H9 (cell line): ENCODE measurements around the gene RPRD1B. TPM values are rescaled to one million over a fixed set of nuclear protein-coding genes. Genes with fewer than 3 reads are reported as not detected.

ENCODE experiments used
- DNase-seq: peaks from one replicate; pipeline ENCODE4 v3.0.0-alpha.2; 2017
- H2AFZ ChIP-seq: one replicate; pipeline ENCODE4 v1.6.1; 2013; ENCODE audit warnings: mild to moderate bottlenecking, low read length, control low read depth, moderate library complexity
- H2AK5ac ChIP-seq: 2 replicates; pipeline ENCODE4 v1.6.1; 2013; ENCODE audit warnings: low read length, control low read depth, mixed read lengths; ENCODE audit not compliant: insufficient read length
- H2BK120ac ChIP-seq: one replicate; pipeline ENCODE4 v1.6.1; 2013; ENCODE audit warnings: low read depth, mild to moderate bottlenecking, low read length, control low read depth, inconsistent platforms; ENCODE audit not compliant: poor library complexity, severe bottlenecking
- H2BK12ac ChIP-seq: 2 replicates; pipeline ENCODE4 v1.6.1; 2013; ENCODE audit warnings: low read length, control low read depth, mixed read lengths, low read depth; ENCODE audit not compliant: insufficient read length
- H2BK15ac ChIP-seq: 2 replicates; pipeline ENCODE4 v1.6.1; 2013; ENCODE audit warnings: low read depth, low read length, control low read depth
- H2BK20ac ChIP-seq: one replicate; pipeline ENCODE4 v1.6.1; 2013; ENCODE audit warnings: low read depth, mild to moderate bottlenecking, low read length, control low read depth, inconsistent platforms; ENCODE audit not compliant: poor library complexity, severe bottlenecking
- H2BK5ac ChIP-seq: 2 replicates; pipeline ENCODE4 v1.6.1; 2013; ENCODE audit warnings: low read length, control low read depth, mixed read lengths; ENCODE audit not compliant: insufficient read length
- H3K14ac ChIP-seq: 2 replicates; pipeline ENCODE4 v1.6.1; 2013; ENCODE audit warnings: low read length, control low read depth; ENCODE audit not compliant: insufficient read depth
- H3K18ac ChIP-seq: 2 replicates; pipeline ENCODE4 v1.6.1; 2013; ENCODE audit warnings: low read depth, mild to moderate bottlenecking, mixed read lengths, low read length, control low read depth; ENCODE audit not compliant: insufficient read length
- H3K23ac ChIP-seq: 2 replicates; pipeline ENCODE4 v1.6.1; 2013; ENCODE audit warnings: low read length, control low read depth, mixed read lengths, low read depth; ENCODE audit not compliant: insufficient read length
- H3K23me2 ChIP-seq: 2 replicates; pipeline ENCODE4 v1.6.1; 2013; ENCODE audit warnings: low read depth, mild to moderate bottlenecking, mixed read lengths, low read length, control low read depth; ENCODE audit not compliant: insufficient read length, poor library complexity, severe bottlenecking
- H3K27ac ChIP-seq: 2 replicates; pipeline ENCODE4 v1.5.1; 2013; ENCODE audit warnings: low read length, control low read depth, mixed read lengths, low read depth; ENCODE audit not compliant: insufficient read length
- H3K27me3 ChIP-seq: 2 replicates; pipeline ENCODE4 v1.6.1; 2013; ENCODE audit warnings: low read length, control low read depth, inconsistent platforms; ENCODE audit not compliant: insufficient read depth
- H3K4ac ChIP-seq: 2 replicates; pipeline ENCODE4 v1.6.1; 2013; ENCODE audit warnings: low read depth, mild to moderate bottlenecking, control low read depth, inconsistent platforms, low read length, moderate library complexity
- H3K4me1 ChIP-seq: 2 replicates; pipeline ENCODE4 v1.6.1; 2013; ENCODE audit warnings: low read length, control low read depth, inconsistent platforms; ENCODE audit not compliant: insufficient read depth
- H3K4me2 ChIP-seq: 2 replicates; pipeline ENCODE4 v1.6.1; 2013; ENCODE audit warnings: low read length, control low read depth, mixed read lengths; ENCODE audit not compliant: insufficient read length, insufficient read depth
- H3K56ac ChIP-seq: 2 replicates; pipeline ENCODE4 v1.6.1; 2013; ENCODE audit warnings: low read depth, mild to moderate bottlenecking, mixed read lengths, low read length, control low read depth; ENCODE audit not compliant: insufficient read length
- H3K79me1 ChIP-seq: 2 replicates; pipeline ENCODE4 v1.6.1; 2013; ENCODE audit warnings: low read depth, mild to moderate bottlenecking, moderate library complexity, low read length, control low read depth, inconsistent platforms; ENCODE audit not compliant: insufficient read depth, poor library complexity, severe bottlenecking
- H3K79me2 ChIP-seq: 2 replicates; pipeline ENCODE4 v1.6.1; 2013; ENCODE audit warnings: low read length, control low read depth, inconsistent platforms; ENCODE audit not compliant: insufficient read depth
- H3K9ac ChIP-seq: 2 replicates; pipeline ENCODE4 v1.6.1; 2013; ENCODE audit warnings: low read length, control low read depth, mixed read lengths; ENCODE audit not compliant: insufficient read length; ENCODE audit errors: extremely low read depth
- H3K9me3 ChIP-seq: one replicate; pipeline ENCODE4 v1.6.1; 2013; ENCODE audit warnings: low read depth, low read length, inconsistent platforms; ENCODE audit not compliant: control insufficient read depth
- H3T11ph ChIP-seq: one replicate; pipeline ENCODE4 v1.6.1; 2013; ENCODE audit warnings: mild to moderate bottlenecking, low read length, control low read depth, inconsistent platforms
- H4K20me1 ChIP-seq: one replicate; pipeline ENCODE4 v1.6.1; 2013; ENCODE audit not compliant: control insufficient read depth, insufficient read length, insufficient read depth
- H4K5ac ChIP-seq: 2 replicates; pipeline ENCODE4 v1.6.1; 2013; ENCODE audit warnings: low read depth, mild to moderate bottlenecking, mixed read lengths, low read length, control low read depth; ENCODE audit not compliant: insufficient read length
- H4K8ac ChIP-seq: replicated peaks from 2 replicates; pipeline ENCODE4 v1.6.1; 2013; ENCODE audit warnings: low read length, control low read depth, mixed read lengths, low read depth; ENCODE audit not compliant: insufficient read length
- H4K91ac ChIP-seq: 2 replicates; pipeline ENCODE4 v1.6.1; 2013; ENCODE audit warnings: low read depth, mild to moderate bottlenecking, moderate library complexity, mixed read lengths, low read length, control low read depth; ENCODE audit not compliant: insufficient read length
- H3K27ac Mint-ChIP-seq, 3 experiments: 2 replicates in 2 of 3; 3 replicates in 1 of 3; pipeline ENCODE4 v1.8.0; 2020 to 2021; ENCODE audit warnings: mixed read lengths in 3 of 3, mild to moderate bottlenecking in 1 of 3, moderate library complexity in 1 of 3
- H3K27me3 Mint-ChIP-seq: 2 replicates; pipeline ENCODE4 v1.8.0; 2021; ENCODE audit warnings: low read depth, mild to moderate bottlenecking, moderate library complexity, mixed read lengths
- H3K36me3 Mint-ChIP-seq, 3 experiments: 2 replicates in 2 of 3; 3 replicates in 1 of 3; pipeline ENCODE4 v1.8.0; 2020 to 2021; ENCODE audit warnings: low read depth in 3 of 3, mixed read lengths in 3 of 3; ENCODE audit not compliant: insufficient read depth in 1 of 3
- H3K4me1 Mint-ChIP-seq, 2 experiments: 2 replicates each; pipeline ENCODE4 v1.8.0; 2020; ENCODE audit warnings: mixed read lengths in 2 of 2
- H3K4me3 Mint-ChIP-seq, 2 experiments: 2 replicates in 1 of 2; 3 replicates in 1 of 2; pipeline ENCODE4 v1.8.0; 2020 to 2021; ENCODE audit warnings: mild to moderate bottlenecking in 2 of 2, mixed read lengths in 2 of 2, moderate library complexity in 1 of 2
- H3K9me3 Mint-ChIP-seq, 2 experiments: 2 replicates in 1 of 2; 3 replicates in 1 of 2; pipeline ENCODE4 v1.8.0; 2020; ENCODE audit warnings: mild to moderate bottlenecking in 2 of 2, mixed read lengths in 2 of 2, moderate library complexity in 1 of 2
- WGBS: extraction: QIAGEN DNeasy Blood & Tissue Kit; methylation state at CpG from one replicate; pipeline ENCODE4 v1.1.7; 2013; ENCODE audit warnings: missing lambda C conversion rate, low lambda C conversion rate, mixed read lengths; ENCODE audit not compliant: insufficient read length; ENCODE audit errors: extremely low coverage; 5-methylcytosine and 5-hydroxymethylcytosine counted together
- total RNA-seq: library from RNA; stranded (reverse); gene quantifications from 2 replicates; pipeline ENCODE4 v1.2.1, GENCODE V29; 2021
- TF ChIP-seq, protein P1 (sequence below): fragments of 200-600 bp; sonication (generic); conservative IDR thresholded peaks from 3 replicates; pipeline ENCODE4 v1.8.0; 2021; ENCODE audit warnings: antibody characterized with exemption, mild to moderate bottlenecking

The RPRD1B gene
- total RNA-seq, 1 experiment from 2014 or later = 34.3 TPM

DNA sequence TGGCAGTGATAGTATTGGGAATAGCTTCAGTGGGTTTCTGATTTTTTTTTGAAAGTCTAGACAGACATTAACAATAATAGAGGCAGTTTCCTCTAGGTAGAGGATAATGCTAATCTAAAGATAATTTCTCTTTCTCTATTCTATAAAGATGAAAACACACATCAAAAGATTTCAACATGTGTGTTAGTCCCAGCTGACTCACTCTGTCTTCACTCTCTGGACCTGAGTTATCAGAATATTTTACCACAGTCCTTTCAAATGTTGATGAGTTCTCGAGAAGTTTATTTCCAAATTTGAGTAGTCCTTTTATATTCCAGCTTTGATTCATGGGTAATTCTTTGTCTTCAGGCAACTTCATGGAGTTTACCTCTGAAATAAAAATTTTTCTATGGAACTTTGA is 17.1 kb downstream of the RPRD1B start:
- Histone ChIP-seq H3K56ac (no peak overlapping the region), H4K8ac (no peak overlapping the region), H3K18ac (no peak overlapping the region), H3K4me2 (no peak overlapping the region), H2AFZ (no peak overlapping the region), H3K9ac (no peak overlapping the region), H2BK5ac (no peak overlapping the region), H4K5ac (no peak overlapping the region), H2AK5ac (no peak overlapping the region), H4K91ac (no peak overlapping the region), H2BK120ac (no peak overlapping the region), H2BK15ac (no peak overlapping the region), H3K79me2 (peaks cover 12% of the 10 kb centered on the region; the same call in 1 of the 2 replicates), H3K79me1 (no peaks in the 10 kb centered on the region), H3K14ac (no peak overlapping the region), H3K4ac (no peak overlapping the region), H4K20me1 (no peaks in the 10 kb centered on the region), H3K23me2 (no peaks in the 10 kb centered on the region), H3K27me3 (no peaks in the 10 kb centered on the region), H3K23ac (no peak overlapping the region), H2BK12ac (no peak overlapping the region), H3K27ac (no peak overlapping the region), H3K4me1 (peaks cover 4% of the 10 kb centered on the region; the same call in 1 of the 2 replicates), H3K9me3 (no peaks in the 10 kb centered on the region), H2BK20ac (no peak overlapping the region), H3T11ph (no peak overlapping the region)
- H3K36me3 Mint-ChIP-seq = peaks cover 9 to 36% (median 14%) of the 10 kb centered on the region in 3 experiments; a peak in 5 of 7 replicates
- no peak overlapping the region for H3K27ac Mint-ChIP-seq
- H3K27me3 Mint-ChIP-seq = no peaks in the 10 kb centered on the region
- no CpG with 5 or more reads among the region's 1 CpG for WGBS
- DNase-seq = no peak
- no peak overlapping the region for H3K4me3 Mint-ChIP-seq
- H3K4me1 Mint-ChIP-seq = peaks cover 14 to 21% of the 10 kb centered on the region in 2 experiments
- TF ChIP-seq, protein P1, sequence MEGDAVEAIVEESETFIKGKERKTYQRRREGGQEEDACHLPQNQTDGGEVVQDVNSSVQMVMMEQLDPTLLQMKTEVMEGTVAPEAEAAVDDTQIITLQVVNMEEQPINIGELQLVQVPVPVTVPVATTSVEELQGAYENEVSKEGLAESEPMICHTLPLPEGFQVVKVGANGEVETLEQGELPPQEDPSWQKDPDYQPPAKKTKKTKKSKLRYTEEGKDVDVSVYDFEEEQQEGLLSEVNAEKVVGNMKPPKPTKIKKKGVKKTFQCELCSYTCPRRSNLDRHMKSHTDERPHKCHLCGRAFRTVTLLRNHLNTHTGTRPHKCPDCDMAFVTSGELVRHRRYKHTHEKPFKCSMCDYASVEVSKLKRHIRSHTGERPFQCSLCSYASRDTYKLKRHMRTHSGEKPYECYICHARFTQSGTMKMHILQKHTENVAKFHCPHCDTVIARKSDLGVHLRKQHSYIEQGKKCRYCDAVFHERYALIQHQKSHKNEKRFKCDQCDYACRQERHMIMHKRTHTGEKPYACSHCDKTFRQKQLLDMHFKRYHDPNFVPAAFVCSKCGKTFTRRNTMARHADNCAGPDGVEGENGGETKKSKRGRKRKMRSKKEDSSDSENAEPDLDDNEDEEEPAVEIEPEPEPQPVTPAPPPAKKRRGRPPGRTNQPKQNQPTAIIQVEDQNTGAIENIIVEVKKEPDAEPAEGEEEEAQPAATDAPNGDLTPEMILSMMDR = no peak
- no peaks in the 10 kb centered on the region for H3K9me3 Mint-ChIP-seq
